Measurements from ENCODE around the gene IDH3A. TPM values are rescaled to one million over a fixed set of nuclear protein-coding genes. Genes with fewer than 3 reads are reported as not detected.

The IDH3A gene
- total RNA-seq, 2 donors from 2014 or later: 32.1 to 115 TPM

DNA sequence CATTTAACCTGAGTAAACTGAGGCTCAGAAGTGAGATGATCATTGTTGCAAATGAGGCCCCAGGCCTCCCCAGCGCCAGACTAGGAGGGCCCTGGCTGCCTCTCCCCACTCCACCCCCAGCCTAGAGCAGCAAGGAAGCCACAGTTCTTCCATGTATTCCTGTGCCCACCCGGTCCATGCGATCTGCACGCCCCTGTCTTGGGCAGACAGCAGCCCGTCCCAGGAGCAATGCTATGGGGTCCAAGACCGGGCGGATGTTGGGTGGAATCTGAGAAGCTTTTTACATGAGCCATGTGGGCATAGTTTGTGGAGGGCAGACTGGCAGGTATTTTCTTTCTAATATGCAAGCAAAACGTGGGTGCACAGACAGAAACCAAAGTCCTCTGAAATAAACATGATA is 41.7 kb upstream of the IDH3A start:
- H3K27ac ChIP-seq: no peak overlapping the region
- intact Hi-C loops (cut with DNase I): no loop called here
- no peaks in the 10 kb centered on the region for H3K36me3 ChIP-seq
- 94% methylated on average over 8 of the region's 8 CpGs for WGBS
- TF ChIP-seq POLR2A (IDR thresholded peaks at IDR 0.05): no peak
- TF ChIP-seq, protein P1, sequence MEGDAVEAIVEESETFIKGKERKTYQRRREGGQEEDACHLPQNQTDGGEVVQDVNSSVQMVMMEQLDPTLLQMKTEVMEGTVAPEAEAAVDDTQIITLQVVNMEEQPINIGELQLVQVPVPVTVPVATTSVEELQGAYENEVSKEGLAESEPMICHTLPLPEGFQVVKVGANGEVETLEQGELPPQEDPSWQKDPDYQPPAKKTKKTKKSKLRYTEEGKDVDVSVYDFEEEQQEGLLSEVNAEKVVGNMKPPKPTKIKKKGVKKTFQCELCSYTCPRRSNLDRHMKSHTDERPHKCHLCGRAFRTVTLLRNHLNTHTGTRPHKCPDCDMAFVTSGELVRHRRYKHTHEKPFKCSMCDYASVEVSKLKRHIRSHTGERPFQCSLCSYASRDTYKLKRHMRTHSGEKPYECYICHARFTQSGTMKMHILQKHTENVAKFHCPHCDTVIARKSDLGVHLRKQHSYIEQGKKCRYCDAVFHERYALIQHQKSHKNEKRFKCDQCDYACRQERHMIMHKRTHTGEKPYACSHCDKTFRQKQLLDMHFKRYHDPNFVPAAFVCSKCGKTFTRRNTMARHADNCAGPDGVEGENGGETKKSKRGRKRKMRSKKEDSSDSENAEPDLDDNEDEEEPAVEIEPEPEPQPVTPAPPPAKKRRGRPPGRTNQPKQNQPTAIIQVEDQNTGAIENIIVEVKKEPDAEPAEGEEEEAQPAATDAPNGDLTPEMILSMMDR (IDR thresholded peaks at IDR 0.05): no peak
- no peak for TF ChIP-seq POLR2AphosphoS5 (IDR thresholded peaks at IDR 0.05)
- DNase-seq (ENCODE audit: low spot score): no peak
- H3K9me3 ChIP-seq: no peaks in the 10 kb centered on the region
- H3K4me3 ChIP-seq: no peak overlapping the region
- H3K4me1 ChIP-seq (replicated peaks): no peaks in the 10 kb centered on the region
- no peaks in the 10 kb centered on the region for H3K27me3 ChIP-seq (replicated peaks; ENCODE audit: insufficient read depth)

DNA sequence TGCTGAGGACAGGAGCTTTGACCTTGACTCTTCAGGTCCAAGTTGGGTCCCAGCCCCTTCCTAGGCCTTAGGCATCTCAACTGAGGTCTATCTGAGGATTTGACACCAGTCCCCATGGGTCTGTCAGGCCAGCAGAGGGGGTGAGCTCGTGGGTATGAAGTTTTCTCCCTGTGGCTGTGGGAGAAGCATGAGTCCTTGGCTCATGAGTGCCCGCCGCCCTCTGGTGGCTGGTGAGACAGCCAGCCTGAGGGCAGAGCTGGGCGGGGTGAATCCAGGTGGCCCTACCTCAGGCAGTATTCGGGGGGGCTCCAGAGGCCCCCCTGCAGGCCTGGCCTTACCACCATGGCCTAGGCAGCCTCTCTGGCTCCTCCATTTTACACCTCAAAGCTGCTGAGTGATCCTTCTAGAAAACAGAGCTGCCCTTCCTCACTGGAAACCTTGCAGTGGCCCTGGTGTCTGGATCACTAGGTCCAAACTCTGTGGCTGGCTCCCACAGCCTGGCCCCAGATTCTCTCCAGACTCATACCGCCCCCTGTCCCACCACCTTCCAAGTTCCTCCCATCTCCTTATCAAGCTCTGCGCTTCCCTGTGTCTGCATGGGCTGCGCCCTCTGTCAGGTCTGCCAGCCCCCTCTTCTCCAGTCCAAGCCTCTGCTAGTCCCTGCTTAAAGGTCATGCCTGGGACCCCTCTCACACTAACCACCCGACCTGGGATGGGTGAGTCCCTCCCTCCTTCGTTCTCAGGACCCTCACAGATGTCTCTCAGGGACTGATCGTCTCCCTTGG is 40.7 kb upstream of the IDH3A start:
- Histone ChIP-seq H3K27ac (no peak overlapping the region), H3K4me3 (no peak overlapping the region), H3K4me1 (replicated peaks) (no peaks in the 10 kb centered on the region), H3K9me3 (no peaks in the 10 kb centered on the region), H3K27me3 (replicated peaks; ENCODE audit: insufficient read depth) (no peaks in the 10 kb centered on the region), H3K36me3 (no peaks in the 10 kb centered on the region)
- WGBS: 53% methylated on average over 11 of the region's 11 CpGs
- peak; percentile 78 for DNase-seq (ENCODE audit: low spot score)
- intact Hi-C loops (cut with DNase I): loop anchor here (2.0 kb wide), 2 partner anchors 142 to 150 kb away; no protein-coding TSS in a partner anchor
- TF ChIP-seq, protein P1 (IDR thresholded peaks at IDR 0.05): peak; percentile 88 to 98 (median 96)
- TF ChIP-seq POLR2A (IDR thresholded peaks at IDR 0.05) (no peak), POLR2AphosphoS5 (IDR thresholded peaks at IDR 0.05) (peak; percentile 34)

DNA sequence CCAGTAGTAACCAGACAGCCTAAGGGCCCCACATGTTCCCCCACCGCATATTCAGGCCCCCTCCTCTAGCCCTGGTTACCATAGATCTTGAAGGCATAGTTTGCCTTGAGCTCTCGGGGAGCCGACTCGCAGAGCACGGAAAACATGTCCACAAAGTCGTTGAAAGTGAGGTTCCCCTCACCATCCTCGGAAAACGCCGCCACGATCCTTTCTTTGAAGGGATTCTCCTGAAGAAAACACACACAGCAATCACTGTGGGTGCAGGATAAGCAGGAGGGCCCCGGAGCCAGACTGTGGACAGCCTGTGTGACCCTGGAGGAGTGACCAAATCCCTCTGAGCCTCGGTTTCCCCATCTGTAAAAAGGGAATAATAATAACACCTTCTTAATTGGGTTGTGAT is 40.0 kb upstream of the IDH3A start:
- WGBS: 90% methylated on average over 12 of the region's 12 CpGs
- no peaks in the 10 kb centered on the region for H3K36me3 ChIP-seq
- H3K27ac ChIP-seq: no peak overlapping the region
- intact Hi-C loops (cut with DNase I): loop anchor here (2.0 kb wide), 2 partner anchors 142 to 150 kb away; no protein-coding TSS in a partner anchor
- TF ChIP-seq POLR2A (IDR thresholded peaks at IDR 0.05) (no peak), POLR2AphosphoS5 (IDR thresholded peaks at IDR 0.05) (no peak)
- TF ChIP-seq, protein P1 (IDR thresholded peaks at IDR 0.05): no peak
- no peak overlapping the region for H3K4me3 ChIP-seq
- H3K4me1 ChIP-seq (replicated peaks): no peaks in the 10 kb centered on the region
- no peak for DNase-seq (ENCODE audit: low spot score)
- H3K9me3 ChIP-seq: no peaks in the 10 kb centered on the region
- H3K27me3 ChIP-seq (replicated peaks; ENCODE audit: insufficient read depth): no peaks in the 10 kb centered on the region

DNA sequence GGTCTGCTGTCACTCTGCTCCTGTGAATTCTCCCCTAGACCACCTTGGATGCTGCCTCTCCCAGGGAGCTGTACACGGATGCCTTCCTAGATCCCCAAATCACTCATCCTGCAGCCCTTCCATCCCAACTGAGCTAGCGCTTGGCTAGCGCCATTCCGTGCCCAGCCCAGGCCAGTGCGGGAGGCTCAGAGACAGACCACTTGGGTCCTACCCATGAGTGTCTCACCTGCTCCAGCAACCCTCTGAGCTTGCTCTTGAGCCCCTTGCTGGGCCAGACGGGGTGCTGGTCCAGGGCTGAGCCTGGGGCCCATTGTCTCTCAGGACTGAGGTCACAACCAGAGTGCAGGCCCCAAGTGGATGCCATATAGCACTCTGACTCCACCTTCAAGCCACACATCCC is 39.1 kb upstream of the IDH3A start:
- H3K4me3 ChIP-seq: no peak overlapping the region
- H3K27ac ChIP-seq: no peak overlapping the region
- no peaks in the 10 kb centered on the region for H3K36me3 ChIP-seq
- intact Hi-C loops (cut with DNase I): loop anchor here (5.0 kb wide), 2 partner anchors 87 to 312 kb away; no protein-coding TSS in a partner anchor
- no peaks in the 10 kb centered on the region for H3K9me3 ChIP-seq
- H3K4me1 ChIP-seq (replicated peaks): no peaks in the 10 kb centered on the region
- 100% methylated on average over 4 of the region's 6 CpGs for WGBS
- no peak for DNase-seq (ENCODE audit: low spot score)
- H3K27me3 ChIP-seq (replicated peaks; ENCODE audit: insufficient read depth): no peaks in the 10 kb centered on the region
- no peak for TF ChIP-seq POLR2AphosphoS5 (IDR thresholded peaks at IDR 0.05)
- TF ChIP-seq POLR2A (IDR thresholded peaks at IDR 0.05): no peak
- TF ChIP-seq, protein P1 (IDR thresholded peaks at IDR 0.05): no peak
